Endothelial cell of umbilical vein (primary cell): ENCODE measurements around the gene APCDD1L. TPM values are rescaled to one million over a fixed set of nuclear protein-coding genes. Genes with fewer than 3 reads are reported as not detected.

Experiments
- BruUV-seq: library from RNA; stranded (reverse); fragments of 400-500 nt; replicated peaks from 2 replicates; lab custom pipeline; 2021; lab: Mats Ljungman, UMichigan
- CTCF ChIA-PET: fragments of 300-600, 350-600 bp; sonication (Branson Sonifier 250); formaldehyde crosslinking; loops from one replicate; lab custom pipeline; 2021; ENCODE audit warnings: antibody characterized with exemption, inconsistent platforms; lab: Charles Lee
- POLR2A ChIA-PET: fragments of 300-600, 350-600 bp; sonication (Branson Sonifier 250); formaldehyde crosslinking; loops from one replicate; lab custom pipeline; 2021; ENCODE audit warnings: antibody characterized with exemption, inconsistent platforms; lab: Charles Lee
- DNase-seq: peaks from one replicate; pipeline ENCODE4 v3.0.0-alpha.2; 2011; ENCODE audit warnings: low read depth, low spot score
- FAIRE-seq: peaks from 2 replicates; lab custom pipeline; 2011; peaks lifted over from hg19 to GRCh38; lab: Jason Lieb, UNC
- H2AFZ ChIP-seq: 2 replicates; pipeline ENCODE4 v1.6.0; 2012; ENCODE audit warnings: low read depth, low read length, control low read depth, inconsistent platforms
- H3K27ac ChIP-seq: 2 replicates; pipeline ENCODE4 v1.5.1; 2011; ENCODE audit warnings: low read depth, mild to moderate bottlenecking, control low read depth, low read length, moderate library complexity; ENCODE audit not compliant: insufficient read depth
- H3K27me3 ChIP-seq, 2 experiments: 2 replicates each; pipeline versions ENCODE4 v1.6.0 to v1.6.1; 2011; ENCODE audit warnings: low read length in 2 of 2, mixed read lengths in 1 of 2; ENCODE audit not compliant: control insufficient read depth in 2 of 2, insufficient read depth in 2 of 2
- H3K36me3 ChIP-seq, 2 experiments: 2 replicates in 1 of 2; 3 replicates in 1 of 2; pipeline ENCODE4 v1.5.1; 2011; ENCODE audit warnings: low read length in 2 of 2, mild to moderate bottlenecking in 1 of 2, moderate library complexity in 1 of 2; ENCODE audit not compliant: control insufficient read depth in 2 of 2, insufficient read depth in 2 of 2; ENCODE audit errors: extremely low read depth in 1 of 2
- H3K4me1 ChIP-seq: 3 replicates; pipeline ENCODE4 v1.5.1; 2011; ENCODE audit warnings: mild to moderate bottlenecking, low read length; ENCODE audit not compliant: control insufficient read depth, insufficient read depth; ENCODE audit errors: extremely low read depth
- H3K4me2 ChIP-seq: 2 replicates; pipeline ENCODE4 v1.6.1; 2011; ENCODE audit warnings: low read length, control low read depth, mixed read lengths; ENCODE audit not compliant: insufficient read depth
- H3K4me3 ChIP-seq, 3 experiments: fragments of 200-600 bp in 1 of 3; sonication (generic), shearing (Covaris generic) in 1 of 3; replicated peaks in 1 of 3; 2 replicates each; pipeline ENCODE4 v1.5.1; 2011 to 2016; ENCODE audit warnings: control low read depth in 3 of 3, low read length in 3 of 3, mild to moderate bottlenecking in 2 of 3, inconsistent platforms in 1 of 3, low read depth in 1 of 3, moderate library complexity in 1 of 3; ENCODE audit not compliant: insufficient read depth in 1 of 3
- H3K79me2 ChIP-seq: 2 replicates; pipeline ENCODE4 v1.6.0; 2012; ENCODE audit warnings: low read length, inconsistent platforms; ENCODE audit not compliant: control insufficient read depth, insufficient read depth
- H3K9ac ChIP-seq: replicated peaks from 2 replicates; pipeline ENCODE3; 2011; ENCODE audit warnings: low read length, control low read depth; ENCODE audit not compliant: insufficient read depth; ENCODE audit errors: extremely low read depth
- H3K9me1 ChIP-seq: replicated peaks from 3 replicates; pipeline ENCODE4 v1.6.0; 2011; ENCODE audit warnings: mild to moderate bottlenecking, low read length; ENCODE audit not compliant: control insufficient read depth, insufficient read depth; ENCODE audit errors: extremely low read depth
- H3K9me3 ChIP-seq: replicated peaks from 2 replicates; pipeline ENCODE4 v1.5.1; 2012; ENCODE audit warnings: low read length, inconsistent platforms; ENCODE audit not compliant: control insufficient read depth, insufficient read depth
- H4K20me1 ChIP-seq: replicated peaks from 2 replicates; pipeline ENCODE3; 2011; ENCODE audit warnings: mild to moderate bottlenecking, low read length; ENCODE audit not compliant: control insufficient read depth, insufficient read depth; ENCODE audit errors: extremely low read depth
- CTCF ChIP-seq, 2 donors: IDR thresholded peaks; 1 replicate in 1 of 2; 2 replicates in 1 of 2; pipeline ENCODE4 v1.5.1; 2011; ENCODE audit warnings: low read length in 2 of 2, mild to moderate bottlenecking in 2 of 2, moderate library complexity in 2 of 2, control low read depth in 1 of 2, inconsistent platforms in 1 of 2, low read depth in 1 of 2; ENCODE audit not compliant: insufficient read depth in 1 of 2; ENCODE audit errors: extremely low read depth in 1 of 2
- EZH2 ChIP-seq: IDR thresholded peaks from 2 replicates; pipeline ENCODE4 v1.6.1; 2012; ENCODE audit warnings: borderline replicate concordance, low read depth, mild to moderate bottlenecking, moderate library complexity, low read length, inconsistent platforms; ENCODE audit not compliant: severe bottlenecking
- FOS ChIP-seq: IDR thresholded peaks from 2 replicates; pipeline ENCODE4 v1.6.1; 2011; ENCODE audit warnings: mild to moderate bottlenecking, low read length, moderate library complexity, borderline replicate concordance; ENCODE audit not compliant: insufficient read depth
- GATA2 ChIP-seq: IDR thresholded peaks from 2 replicates; pipeline ENCODE4 v1.7.0; 2011; ENCODE audit warnings: low read depth, mild to moderate bottlenecking, moderate library complexity, mixed read lengths, low read length; ENCODE audit not compliant: insufficient read length, insufficient read depth
- JUN ChIP-seq: IDR thresholded peaks from 2 replicates; pipeline ENCODE4 v1.6.1; 2011; ENCODE audit warnings: borderline replicate concordance, low read depth; ENCODE audit not compliant: insufficient read length, insufficient read depth
- MYC ChIP-seq: IDR thresholded peaks from one replicate; pipeline ENCODE4 v1.6.1; 2011; ENCODE audit warnings: mild to moderate bottlenecking, low read depth, low read length
- POLR2A ChIP-seq: IDR thresholded peaks from 2 replicates; pipeline ENCODE4 v1.6.1; 2012; ENCODE audit warnings: low read depth, mild to moderate bottlenecking, control low read depth, low read length
- POLR2AphosphoS5 ChIP-seq: IDR thresholded peaks from 2 replicates; pipeline ENCODE4 v1.6.1; 2012; ENCODE audit warnings: low read depth, mild to moderate bottlenecking, control low read depth, low read length, moderate library complexity; ENCODE audit not compliant: insufficient read depth
- dilution Hi-C: fragments of 300-500 bp; cut with MboI; formaldehyde crosslinking; loops from one replicate; pipeline ENCODE4 v1.15.0; 2019; ENCODE audit warnings: low sequenced_read_pairs; ENCODE audit not compliant: extremely low pct_ligation_motif_present
- intact Hi-C: fragments of 100-400 bp; cut with micrococcal nuclease; formaldehyde crosslinking; loops from one replicate; pipeline ENCODE4 v1.10.0; 2022
- polyA plus RNA-seq, 4 experiments: library from polyadenylated mRNA; depleted of rRNA in 3 of 4; stranded (reverse) in 3 of 4; unstranded in 1 of 4; fragments of >200 nt; gene quantifications; 2 replicates each; pipeline versions ENCODE4 v1.2.1 to v1.2.3, GENCODE V29; 2011 to 2012; ENCODE audit warnings: missing spikeins in 1 of 4
- total RNA-seq: library from RNA; stranded (reverse); gene quantifications from 2 replicates; pipeline ENCODE4 v1.2.3, GENCODE V29; 2021
- TF ChIP-seq, protein P1 (sequence below): IDR thresholded peaks from 2 replicates; pipeline ENCODE4 v1.6.1; 2011; ENCODE audit not compliant: insufficient read depth, insufficient read length

Gene APCDD1L
- total and polyA plus RNA-seq, 2 donors (not counting 3 experiments of a cell fraction or from before 2014, with no cell fraction given): 0.17 to 1.4 TPM

DNA sequence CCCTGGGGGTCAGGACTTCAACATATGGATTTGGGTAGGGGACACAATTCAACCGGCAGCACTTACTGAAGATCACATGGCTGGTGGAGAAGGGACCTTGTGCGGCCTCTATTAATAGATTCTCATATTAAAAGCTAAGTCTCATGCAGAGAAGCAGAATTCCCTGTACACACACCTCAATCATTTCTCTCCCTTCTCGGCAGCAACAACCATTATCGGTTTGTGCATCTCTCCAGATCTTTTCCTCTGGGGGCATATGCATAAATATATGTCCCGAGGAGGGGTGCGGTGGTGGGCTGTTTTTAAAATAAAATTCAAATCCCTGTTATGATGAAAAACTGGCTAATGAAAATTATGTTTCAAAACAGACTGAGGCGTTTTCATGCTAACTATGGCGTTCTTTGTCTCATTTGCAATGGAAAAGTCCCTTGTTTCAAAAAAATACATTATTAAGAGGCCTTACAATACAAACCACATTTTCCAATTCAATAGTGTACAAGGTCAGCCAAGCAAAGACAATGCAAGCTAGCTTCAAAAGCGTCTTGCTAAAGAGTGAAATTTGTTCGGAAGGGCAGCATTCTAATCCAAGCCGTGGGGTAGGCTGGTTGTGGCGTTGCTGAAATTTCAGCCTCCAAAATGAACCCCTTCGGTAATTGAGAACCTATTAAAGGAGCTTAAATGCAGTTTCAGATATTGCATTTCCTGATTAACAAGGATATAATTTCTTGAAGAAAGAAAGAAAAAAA is 17.3 kb downstream of the APCDD1L start:
- no peak overlapping the region for H3K9ac ChIP-seq
- dilution Hi-C loops: no loop called here
- no peak for FAIRE-seq

More for the DNA sequence above, 17.3 kb downstream of the APCDD1L start:
- no peaks in the 10 kb centered on the region for H3K27me3 ChIP-seq
- CTCF ChIA-PET: interaction anchor here (1.1 kb wide), 1 partner anchor 14 kb away, joined by 4 read pairs; no protein-coding TSS in a partner anchor
- intact Hi-C loops: no loop called here
- DNase-seq: no peak
- TF ChIP-seq CTCF (IDR thresholded peaks at IDR 0.05; ENCODE audit: extremely low read depth in 1 of 2, insufficient read depth in 1 of 2, low read depth in 1 of 2, low read length in 2 of 2) (no peak), POLR2A (no peak), FOS (no peak), GATA2 (no peak), MYC (no peak), JUN (no peak), EZH2 (no peak), POLR2AphosphoS5 (no peak)
- TF ChIP-seq, protein P1, sequence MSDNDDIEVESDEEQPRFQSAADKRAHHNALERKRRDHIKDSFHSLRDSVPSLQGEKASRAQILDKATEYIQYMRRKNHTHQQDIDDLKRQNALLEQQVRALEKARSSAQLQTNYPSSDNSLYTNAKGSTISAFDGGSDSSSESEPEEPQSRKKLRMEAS: no peak
- H3K9me1 ChIP-seq: no peaks in the 10 kb centered on the region
- H3K4me1 ChIP-seq: no peaks in the 10 kb centered on the region
- BruUV-seq: no TSS peak
- no peaks in the 10 kb centered on the region for H3K36me3 ChIP-seq
- POLR2A ChIA-PET: no interaction called here
- H3K79me2 ChIP-seq: no peaks in the 10 kb centered on the region
- H3K4me3 ChIP-seq: no peak overlapping the region
- H3K27ac ChIP-seq: no peak overlapping the region
- no peaks in the 10 kb centered on the region for H4K20me1 ChIP-seq
- no peak overlapping the region for H2AFZ ChIP-seq
- H3K4me2 ChIP-seq: no peak overlapping the region
- no peaks in the 10 kb centered on the region for H3K9me3 ChIP-seq
